ENCODE results near the gene NCOA3.
A peak's percentile ranks its signal among the peaks of the same experiment; 100 is the strongest.

The NCOA3 gene

DNA sequence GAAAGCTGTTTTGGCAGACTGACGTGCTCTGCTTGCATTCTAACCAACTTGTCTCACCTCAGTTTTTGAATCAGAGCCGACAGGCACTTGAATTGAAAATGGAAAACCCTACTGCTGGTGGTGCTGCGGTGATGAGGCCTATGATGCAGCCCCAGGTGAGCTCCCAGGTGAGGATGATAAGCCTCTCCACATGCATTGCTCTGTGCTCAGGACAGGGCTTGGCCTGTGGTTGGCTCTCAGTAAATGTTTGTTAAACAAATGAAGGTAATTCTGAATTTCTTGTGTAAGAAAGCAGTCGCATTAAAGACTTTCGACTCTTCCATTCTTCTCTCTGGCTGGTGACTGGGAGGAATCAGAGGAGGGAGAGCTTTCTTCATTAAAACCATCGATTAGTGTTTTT lies 147.3 kb downstream of the NCOA3 start:
- no peak for DNase-seq

DNA sequence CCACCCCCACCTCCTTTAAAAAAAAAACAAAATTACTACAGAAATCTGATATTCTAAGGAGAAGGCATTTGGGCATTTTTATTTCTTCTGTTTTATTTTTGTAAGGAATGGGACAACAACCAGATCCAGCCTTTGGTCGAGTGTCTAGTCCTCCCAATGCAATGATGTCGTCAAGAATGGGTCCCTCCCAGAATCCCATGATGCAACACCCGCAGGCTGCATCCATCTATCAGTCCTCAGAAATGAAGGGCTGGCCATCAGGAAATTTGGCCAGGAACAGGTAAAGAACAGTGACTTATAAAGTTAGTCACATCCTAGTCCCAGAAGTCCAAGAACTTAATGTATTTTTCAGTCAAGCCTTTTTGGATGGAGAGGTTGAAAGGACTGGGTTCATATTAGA lies 150.6 kb downstream of the NCOA3 start:
- DNase-seq = no peak

DNA sequence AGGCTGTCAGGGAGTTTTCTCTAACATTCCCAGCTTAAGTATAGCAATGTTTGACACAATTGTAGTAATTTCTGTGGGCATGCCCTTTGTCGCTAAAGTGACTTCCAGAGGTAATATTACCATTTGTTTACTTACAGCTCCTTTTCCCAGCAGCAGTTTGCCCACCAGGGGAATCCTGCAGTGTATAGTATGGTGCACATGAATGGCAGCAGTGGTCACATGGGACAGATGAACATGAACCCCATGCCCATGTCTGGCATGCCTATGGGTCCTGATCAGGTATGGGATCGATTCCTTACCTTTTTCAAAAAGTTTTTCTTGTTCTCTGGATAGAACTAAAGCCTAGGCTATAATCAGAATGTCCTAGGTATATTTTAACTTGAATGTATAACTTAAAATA lies 151.1 kb downstream of the NCOA3 start:
- DNase-seq = no peak

DNA sequence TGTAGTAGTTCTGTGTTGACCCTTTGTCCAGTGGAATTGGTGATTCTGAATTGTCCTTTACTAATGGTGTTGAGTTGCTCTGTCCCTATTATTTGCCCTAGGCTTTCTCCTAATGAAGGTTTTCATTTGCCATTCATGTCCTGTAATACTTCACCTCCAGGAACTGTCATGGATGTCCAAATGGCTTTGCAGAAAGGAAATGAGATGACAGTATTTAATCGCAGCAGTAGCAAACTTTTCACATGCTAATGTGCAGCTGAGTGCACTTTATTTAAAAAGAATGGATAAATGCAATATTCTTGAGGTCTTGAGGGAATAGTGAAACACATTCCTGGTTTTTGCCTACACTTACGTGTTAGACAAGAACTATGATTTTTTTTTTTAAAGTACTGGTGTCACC lies 152.2 kb downstream of the NCOA3 start:
- no peak for DNase-seq

DNA sequence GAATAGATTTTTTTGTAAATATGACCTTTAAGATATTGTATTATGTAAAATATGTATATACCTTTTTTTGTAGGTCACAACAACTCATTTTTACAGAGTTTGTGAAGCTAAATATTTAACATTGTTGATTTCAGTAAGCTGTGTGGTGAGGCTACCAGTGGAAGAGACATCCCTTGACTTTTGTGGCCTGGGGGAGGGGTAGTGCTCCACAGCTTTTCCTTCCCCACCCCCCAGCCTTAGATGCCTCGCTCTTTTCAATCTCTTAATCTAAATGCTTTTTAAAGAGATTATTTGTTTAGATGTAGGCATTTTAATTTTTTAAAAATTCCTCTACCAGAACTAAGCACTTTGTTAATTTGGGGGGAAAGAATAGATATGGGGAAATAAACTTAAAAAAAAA lies 152.7 kb downstream of the NCOA3 start:
- no peak for DNase-seq

DNA sequence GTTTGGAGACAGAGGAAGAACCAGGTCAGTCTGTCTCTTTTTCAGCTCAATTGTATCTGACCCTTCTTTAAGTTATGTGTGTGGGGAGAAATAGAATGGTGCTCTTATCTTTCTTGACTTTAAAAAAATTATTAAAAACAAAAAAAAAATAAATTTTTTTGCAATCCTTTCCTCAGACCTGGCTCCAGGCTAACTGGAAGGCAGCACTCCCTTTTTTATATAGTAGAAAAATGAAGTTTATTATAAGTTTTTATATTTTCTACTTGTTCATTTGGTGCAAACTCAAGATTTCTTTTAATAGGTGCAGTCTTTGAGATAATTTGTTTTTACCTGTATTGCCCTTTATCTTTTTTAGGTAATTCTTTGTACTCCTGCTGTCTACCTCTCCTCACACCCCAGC lies 153.9 kb downstream of the NCOA3 start:
- DNase-seq = no peak

DNA sequence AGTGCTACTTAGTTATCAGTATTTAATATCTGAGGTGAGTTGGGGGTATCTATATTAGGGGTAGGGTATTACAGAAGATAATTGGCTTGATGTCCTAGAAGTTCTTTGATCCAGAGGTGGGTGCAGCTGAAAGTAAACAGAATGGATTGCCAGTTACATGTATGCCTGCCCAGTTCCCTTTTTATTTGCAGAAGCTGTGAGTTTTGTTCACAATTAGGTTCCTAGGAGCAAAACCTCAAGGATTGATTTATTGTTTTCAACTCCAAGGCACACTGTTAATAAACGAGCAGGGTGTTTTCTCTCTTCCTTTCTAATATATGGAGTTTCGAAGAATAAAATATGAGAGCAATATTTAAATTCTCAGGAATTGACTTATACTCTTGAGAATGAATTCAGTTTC lies 154.6 kb downstream of the NCOA3 start:
- no peak for DNase-seq

DNA sequence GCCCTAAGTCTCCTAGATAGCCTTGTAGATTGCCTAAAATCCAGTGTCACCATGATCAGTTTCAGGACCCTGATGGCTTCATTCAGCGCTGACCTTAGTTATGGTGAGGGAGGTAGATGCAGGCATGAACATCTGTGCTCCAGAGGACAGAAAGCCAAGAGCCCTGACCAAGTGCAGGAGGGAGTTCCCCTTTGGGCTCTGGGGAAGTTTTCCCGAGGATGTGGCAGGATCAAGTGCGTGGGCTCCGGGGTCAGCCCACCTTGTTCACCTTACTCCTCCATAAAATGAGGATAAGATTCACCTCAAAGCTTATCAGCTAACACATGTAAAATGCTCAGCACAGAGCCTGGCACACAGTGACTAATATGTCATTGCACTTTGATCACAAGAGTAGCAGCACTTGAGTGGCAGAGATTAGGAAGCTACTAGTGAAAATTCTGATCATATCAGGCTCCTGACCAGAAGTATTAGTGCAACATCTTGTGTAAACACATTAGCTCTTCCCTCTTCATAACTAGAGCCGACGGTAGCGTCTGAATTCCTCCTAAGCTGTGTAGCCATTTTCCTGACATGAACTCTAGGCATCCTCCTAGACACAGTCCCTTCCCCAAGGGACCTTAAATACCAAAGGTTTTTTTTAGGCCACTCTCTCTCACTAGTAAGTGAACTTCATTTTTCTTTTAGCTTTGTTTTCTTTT lies 158.4 kb downstream of the NCOA3 start:
- no peak for DNase-seq

DNA sequence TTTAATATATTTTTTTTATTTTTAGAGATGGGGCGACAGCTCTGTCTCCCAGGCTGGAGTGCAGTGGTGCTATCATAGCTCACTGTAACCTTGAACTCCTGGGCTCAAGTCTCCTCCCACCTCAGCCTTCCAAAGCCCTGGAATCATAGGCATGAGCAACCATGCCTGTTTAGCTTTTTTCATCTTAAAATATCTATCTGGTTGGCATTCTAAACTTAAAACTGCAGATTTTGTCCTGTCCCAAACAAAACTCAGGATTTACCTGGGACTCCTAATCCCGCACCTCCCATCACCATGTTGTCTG lies 158.9 kb downstream of the NCOA3 start:
- no peak for DNase-seq

DNA sequence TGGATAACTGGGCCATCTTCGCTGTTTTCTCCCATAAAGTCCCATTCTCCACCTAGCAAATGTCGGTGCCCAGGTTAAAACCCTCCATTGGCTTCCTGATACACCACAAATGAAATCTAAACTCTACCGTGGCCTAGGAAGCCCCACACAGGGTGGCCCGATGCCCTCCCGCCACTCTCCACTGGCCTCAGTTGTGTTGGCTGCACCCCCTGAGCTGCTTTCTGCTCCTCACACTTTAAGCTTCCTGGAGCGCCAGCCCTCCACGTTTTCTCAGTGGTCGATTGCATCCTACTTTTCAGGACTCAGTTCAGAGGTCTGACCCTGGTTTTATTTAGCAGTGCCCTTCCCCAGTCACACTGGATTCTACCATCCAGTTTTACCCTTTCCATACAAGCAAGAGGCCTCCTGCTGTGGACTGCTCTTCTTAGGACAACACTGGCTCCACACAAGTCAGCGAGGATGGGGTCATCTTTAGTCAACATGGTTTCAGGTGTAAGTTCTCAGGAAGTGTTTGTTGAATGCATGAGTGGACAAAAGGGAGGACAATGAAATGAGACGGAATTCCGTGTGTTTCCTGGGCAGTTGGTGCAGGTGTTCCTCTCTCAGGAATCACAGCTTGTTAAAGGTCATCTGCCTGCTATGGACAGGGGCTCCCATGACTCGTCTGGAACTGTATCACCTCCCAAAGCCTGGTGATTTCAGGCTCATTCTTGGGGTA lies 159.5 kb downstream of the NCOA3 start:
- no peak for DNase-seq

DNA sequence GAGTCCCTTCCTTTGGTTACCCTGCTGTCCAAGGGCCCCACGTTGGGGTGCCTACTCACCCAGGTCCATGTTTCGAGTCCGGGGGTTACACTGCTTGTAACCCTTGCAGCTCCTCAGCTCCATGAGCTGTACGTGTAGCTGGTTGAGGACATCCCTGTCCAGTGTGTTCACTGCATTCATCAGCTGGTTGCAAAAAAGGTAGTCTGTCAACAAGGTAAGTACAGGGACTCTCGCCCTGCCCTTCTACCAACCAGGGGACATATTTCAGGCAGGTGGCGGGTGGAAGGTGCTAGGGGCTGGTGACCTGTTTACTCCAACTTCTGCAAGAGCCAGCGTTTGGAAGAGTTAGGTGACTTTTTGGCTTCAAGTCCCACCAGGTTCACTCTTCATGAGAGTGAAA lies 160.0 kb downstream of the NCOA3 start:
- DNase-seq = no peak

DNA sequence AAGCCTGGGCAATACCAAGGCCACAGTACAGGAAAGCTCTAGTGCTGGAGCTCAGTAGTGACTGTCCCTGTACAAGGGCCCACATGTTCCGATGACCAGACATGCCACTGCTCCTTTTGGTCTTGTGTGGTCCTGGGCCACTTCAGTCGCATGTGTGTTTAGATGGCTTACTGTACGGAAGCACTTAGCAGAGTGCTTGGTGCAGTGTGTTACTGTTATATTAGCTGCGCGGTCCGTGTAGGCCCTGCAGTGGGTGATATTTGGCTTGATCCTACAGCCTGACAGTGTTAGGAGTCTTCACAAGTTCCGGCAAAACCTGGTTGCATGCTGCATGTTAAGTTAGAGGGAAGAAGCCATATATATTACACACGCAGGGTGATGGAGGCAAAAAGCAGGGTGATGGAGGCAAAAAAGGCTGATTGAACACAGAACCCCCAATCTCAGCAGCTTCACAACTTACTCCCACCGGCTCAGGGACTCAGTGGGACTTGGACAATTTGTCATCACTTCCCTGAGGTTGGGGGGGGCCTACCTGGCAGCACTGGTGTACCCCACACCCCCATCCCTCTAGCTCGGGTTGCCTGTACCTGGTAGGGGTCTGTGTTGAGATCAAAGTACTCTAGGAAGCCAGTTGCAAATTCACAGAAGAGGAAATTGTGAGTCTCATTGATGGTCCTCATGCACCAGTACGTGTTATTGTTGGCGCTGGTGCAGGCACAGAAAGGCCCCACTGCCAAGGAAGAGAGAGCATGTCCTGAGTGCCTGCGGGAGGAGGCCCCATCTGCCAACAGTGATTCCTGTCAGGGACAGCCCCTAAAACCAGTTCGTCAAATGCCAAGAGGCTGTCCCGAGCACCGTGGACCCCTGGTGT lies 161.0 kb downstream of the NCOA3 start:
- DNase-seq = no peak

DNA sequence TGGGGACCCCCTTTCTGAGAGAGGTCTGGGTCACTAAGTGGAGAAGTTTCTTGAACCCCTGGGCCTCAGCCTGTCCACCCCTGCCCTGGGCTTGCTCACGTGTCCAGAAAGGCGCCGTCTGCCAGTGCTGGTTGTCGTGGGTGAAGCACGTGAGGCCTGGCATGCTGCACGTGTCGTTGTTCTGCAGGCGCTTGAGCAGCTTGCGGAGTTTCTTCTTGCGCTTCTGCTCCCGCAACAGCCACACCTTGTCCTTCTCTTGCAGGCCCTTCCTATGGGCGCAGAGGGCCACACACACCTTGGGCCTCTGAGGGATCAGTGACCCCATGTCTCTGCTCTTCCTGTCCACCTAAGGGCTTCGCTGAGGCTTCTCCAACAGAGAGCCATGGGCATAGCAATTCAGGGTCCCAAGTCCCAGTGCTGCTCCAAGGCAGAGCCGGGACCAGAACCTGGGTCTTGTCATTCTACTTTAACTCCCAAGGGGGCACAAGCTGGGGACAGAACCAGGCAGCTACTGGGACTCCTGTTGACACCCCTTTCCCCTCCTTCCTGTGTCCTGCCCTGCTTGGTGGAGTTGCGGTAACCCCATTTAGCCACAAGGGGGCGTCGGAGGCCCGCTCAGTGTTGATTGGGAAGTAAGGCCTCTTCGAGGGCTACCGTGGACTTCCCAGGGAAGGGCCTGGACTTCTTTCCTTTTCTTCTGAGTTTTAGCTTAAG lies 161.8 kb downstream of the NCOA3 start:
- peak; percentile 44 for DNase-seq

DNA sequence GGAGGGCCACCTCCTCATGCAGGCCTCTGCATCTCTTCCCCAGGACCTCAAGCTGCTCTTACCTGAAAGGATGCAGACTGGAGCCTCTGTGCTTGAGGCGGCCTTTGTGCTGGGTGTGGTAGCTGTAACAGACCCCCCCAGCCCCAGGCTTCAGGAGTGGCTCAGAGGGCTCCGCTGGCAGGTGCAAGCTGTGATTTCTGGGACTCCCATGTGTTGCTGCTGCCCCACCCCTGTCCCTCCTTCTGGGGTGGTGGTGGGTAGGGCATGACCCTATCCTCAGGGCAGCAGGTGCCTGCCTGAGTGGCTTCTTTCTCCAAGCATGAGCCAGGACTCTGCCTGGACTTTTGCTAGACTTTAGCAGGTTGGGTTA lies 162.4 kb downstream of the NCOA3 start:
- no peak for DNase-seq

DNA sequence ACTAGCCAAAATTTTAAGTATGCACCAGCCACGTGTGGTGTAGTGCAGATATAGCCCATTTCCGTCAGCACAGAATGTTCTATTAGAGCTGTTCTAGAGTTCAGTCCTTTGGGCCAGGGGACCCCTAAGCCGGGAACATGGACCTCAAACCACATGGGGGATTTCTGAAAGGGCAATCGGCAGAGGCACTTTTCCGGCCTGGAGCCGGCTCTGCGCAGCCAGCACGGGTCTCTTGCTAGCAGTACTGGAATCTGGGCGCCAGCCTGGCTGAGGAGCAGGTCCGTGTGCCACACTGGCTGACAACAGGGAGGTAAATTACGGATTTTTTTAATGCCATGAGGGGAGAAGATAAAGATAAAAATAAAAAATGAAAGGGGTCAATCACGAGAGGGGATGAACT lies 163.1 kb downstream of the NCOA3 start:
- no peak for DNase-seq

DNA sequence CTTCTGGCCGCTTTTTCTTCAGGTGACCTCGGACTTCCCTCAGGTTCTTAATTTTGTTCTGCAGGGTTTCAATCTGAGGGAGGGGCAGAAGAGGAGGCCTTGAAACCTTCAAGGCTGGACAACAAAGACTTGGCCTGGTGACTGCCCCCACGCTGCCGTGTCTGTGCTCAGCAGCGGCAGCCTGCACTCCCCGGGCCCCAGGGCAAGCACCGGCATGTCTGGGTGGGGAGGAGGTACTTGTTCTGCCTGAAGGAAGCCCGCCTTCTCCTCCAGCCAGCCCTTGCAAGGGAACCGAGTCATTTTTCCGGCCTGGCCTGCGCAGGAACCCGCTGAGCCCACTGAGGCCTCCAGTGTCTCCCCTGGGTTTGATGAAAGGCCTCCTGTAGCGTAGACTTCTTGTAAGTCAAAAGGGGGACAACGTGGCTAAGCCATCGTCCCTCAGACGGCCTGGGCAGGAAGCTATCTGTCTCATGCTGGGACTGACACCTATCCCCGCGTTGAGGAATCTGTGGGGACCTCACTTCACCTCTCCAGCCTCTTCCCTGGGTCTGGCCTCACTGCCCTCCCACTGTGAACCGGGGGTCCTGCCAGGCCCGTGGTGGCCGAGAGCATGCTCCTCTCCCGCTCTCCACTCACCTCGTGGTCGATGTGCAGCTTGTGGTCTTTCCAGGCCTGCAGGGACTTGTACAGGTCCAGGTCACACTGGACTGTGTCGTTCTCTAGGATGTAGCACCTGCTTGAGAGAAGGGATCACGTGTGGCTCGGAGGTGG lies 163.7 kb downstream of the NCOA3 start:
- DNase-seq = no peak

DNA sequence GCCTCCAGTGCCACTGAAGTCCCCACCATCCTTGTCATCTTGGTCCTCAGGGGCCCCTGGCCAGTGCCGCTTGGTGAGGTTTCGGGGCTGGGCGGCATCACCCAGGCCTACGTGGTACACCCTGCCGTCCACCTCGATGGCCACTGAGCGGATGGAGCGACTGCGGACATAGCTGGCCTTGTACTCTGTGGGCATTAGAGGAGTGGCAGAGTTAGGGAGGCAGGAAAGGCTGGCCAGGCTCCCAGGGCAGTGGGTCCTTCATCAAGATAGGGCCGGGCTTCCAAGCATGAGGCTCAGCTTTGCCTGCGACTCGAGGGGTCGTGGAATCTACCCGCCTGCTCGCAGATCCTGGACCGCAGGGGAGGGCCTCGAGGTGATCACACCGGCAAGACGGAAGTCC lies 164.6 kb downstream of the NCOA3 start:
- no peak for DNase-seq

DNA sequence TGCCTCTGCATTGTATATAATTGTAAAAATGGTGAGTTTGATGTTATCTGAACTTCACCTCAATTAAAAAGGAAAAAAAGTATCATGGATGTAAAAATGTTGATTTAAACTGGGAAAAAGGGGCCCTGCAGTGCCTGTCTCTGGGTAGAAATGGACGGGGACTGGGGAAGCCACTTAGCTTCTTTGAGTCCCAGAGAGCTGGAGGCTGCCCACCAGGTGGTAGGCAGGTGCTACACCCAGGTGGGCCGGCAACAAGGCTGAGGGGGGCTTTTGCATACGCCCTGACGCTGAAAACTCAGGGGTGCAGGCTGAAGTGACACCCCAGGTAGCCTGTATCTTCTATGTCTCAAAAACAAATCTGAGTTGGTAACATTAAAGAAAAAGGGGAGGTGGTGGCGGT lies 165.4 kb downstream of the NCOA3 start:
- DNase-seq = no peak

DNA sequence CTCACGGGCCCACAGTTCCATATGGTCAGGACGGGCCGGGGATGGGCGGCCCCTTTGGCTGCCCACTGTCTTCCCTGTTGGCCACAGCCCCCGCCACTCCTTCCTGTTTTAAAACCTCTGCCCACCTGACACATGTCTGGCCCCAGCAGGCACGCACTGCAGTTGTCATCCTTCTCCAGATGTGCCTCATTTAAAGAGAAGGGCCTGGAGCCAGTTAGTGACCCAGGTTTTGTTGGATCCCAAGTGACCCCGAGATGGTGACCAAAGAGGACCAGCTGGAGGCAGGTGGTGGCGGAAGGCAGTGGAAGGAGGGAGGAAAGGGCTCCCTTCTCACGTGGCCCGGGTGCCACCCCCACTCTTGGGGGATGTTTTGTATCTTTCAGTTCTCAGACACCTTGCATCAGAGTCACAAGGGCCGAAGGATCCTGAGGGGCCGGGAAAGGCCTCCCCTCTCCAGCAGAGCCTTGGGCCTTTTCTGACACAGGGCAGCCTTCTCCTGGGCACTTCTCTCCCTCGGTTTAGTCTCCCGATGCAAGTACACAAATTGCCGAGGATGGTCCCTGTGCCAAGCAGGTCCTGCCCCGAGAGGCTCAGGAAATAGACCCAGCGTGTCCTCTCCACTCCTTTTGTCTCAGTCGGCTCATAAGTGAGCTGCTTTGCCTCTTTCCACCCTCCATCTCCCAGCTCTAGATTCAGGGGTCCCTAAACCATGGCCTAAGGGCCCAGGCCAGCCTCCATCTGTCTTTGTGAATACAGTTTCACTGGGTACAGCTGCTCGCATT lies 166.0 kb downstream of the NCOA3 start:
- no peak for DNase-seq

DNA sequence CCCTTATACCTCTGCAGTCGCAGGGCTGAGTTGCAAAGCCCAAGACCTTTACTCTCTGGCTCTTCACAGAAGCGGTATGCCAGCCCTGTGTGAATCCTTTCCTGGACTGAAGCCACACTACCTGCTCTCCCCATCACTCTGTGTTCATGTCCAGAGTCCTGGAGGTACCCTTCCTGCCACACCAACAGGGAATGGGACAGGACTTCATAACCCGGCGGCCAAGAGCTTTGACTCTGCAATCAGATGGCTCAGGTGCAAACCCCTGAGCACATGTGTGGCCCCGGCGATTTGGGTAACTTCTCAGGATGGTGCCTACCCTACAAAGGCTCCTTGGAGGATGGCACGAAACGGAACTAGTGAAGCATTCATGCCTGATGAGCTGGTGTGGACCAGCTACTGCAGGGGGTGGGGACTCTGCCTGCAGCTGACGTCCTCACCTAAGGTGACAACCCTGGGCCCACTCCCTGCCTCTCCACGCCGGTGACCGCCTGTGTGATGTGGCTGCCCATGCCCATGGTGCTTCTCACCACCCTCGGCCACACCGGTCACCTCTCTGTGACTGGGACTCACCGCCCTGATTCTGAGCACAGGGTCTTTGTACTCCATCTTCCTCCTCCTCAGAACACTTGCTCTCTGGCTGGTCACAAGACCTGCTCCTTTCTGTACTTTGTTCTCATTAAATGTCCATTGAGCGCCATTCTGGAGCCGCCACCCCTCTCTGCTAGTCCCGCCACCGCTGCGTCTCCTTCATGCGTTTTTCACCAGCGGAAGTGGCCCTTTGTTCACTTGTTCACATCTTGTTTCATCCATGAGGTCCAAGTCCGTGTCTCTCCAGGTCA lies 166.8 kb downstream of the NCOA3 start:
- no peak for DNase-seq

DNA sequence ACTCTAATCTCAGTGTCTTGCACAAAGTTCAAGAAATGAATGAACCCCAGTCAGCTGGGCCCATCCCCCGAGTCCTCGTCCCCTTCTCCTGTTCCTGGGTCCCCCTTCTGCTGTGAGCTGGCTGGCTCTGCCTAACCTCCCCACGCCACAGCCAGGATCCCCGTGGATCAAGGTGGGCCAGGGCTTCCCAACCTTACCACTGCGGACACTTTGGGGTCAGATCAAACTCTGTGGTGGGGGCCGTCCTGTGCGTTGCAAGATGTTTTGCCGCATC lies 167.4 kb downstream of the NCOA3 start:
- DNase-seq = no peak
